Upper lobe of left lung (tissue), 6 donors: ENCODE results near the gene SPZ1. TPM values are rescaled to one million over a fixed set of nuclear protein-coding genes. Genes with fewer than 3 reads are reported as not detected.
"Not testable (repeated sequence)": the region's sequence is repeated elsewhere in the genome, so short reads cannot be mapped to it uniquely, and the experiment has no call there.

ENCODE experiments used
- ATAC-seq, 2 donors: fragments of 200-7000 bp; cut with Tn5 transposase; one replicate each; pipeline ENCODE4 v1.9.1; 2022; ENCODE audit warnings: mild to moderate bottlenecking in 2 of 2, moderate library complexity in 2 of 2; ENCODE audit not compliant: low FRiP score in 2 of 2
- DNase-seq, 2 donors: peaks; one replicate each; pipeline ENCODE4 v3.0.0-alpha.2; 2019 to 2020
- H3K27ac ChIP-seq, 4 donors: fragments of 200-600 bp; sonication (generic); one replicate each; pipeline ENCODE4 v1.5.1; 2016 to 2019
- H3K27me3 ChIP-seq, 4 donors: fragments of 200-600 bp; sonication (generic); one replicate each; pipeline ENCODE4 v1.5.1; 2017 to 2019
- H3K36me3 ChIP-seq, 4 donors: fragments of 200-600 bp; sonication (generic); one replicate each; pipeline ENCODE4 v1.5.1; 2016 to 2019
- H3K4me1 ChIP-seq, 4 donors: fragments of 200-600 bp; sonication (generic); one replicate each; pipeline ENCODE4 v1.5.1; 2018 to 2019
- H3K4me3 ChIP-seq, 4 donors: fragments of 200-600 bp; sonication (generic); one replicate each; pipeline ENCODE4 v1.5.1; 2017 to 2019; ENCODE audit warnings: mild to moderate bottlenecking in 2 of 4, moderate library complexity in 1 of 4
- H3K9me3 ChIP-seq, 4 donors: fragments of 200-600 bp; sonication (generic); one replicate each; pipeline ENCODE4 v1.5.1; 2018 to 2019
- EP300 ChIP-seq, 4 donors: sonication (generic); formaldehyde crosslinking; IDR thresholded peaks; one replicate each; pipeline ENCODE4 v1.5.1; 2017; ENCODE audit warnings: antibody characterized with exemption in 4 of 4, control low read depth in 2 of 4
- POLR2A ChIP-seq, 4 donors: fragments of 450-650 bp; IDR thresholded peaks; one replicate each; pipeline ENCODE4 v1.5.1; 2016 to 2017; ENCODE audit warnings: antibody characterized with exemption in 4 of 4, mild to moderate bottlenecking in 2 of 4
- POLR2AphosphoS5 ChIP-seq, 2 donors: sonication (generic); formaldehyde crosslinking; IDR thresholded peaks; one replicate each; pipeline ENCODE4 v1.5.1; 2017; ENCODE audit warnings: antibody characterized with exemption in 2 of 2
- WGBS, 2 donors: methylation state at CpG; one replicate each; pipeline ENCODE4 v1.1.5; 2017 to 2018; 5-methylcytosine and 5-hydroxymethylcytosine counted together
- total RNA-seq, 6 donors: library from RNA; depleted of rRNA in 4 of 6; stranded (reverse); fragments of >200 nt in 4 of 6; gene quantifications; one replicate each; pipeline versions ENCODE4 v1.1.0 to v1.2.1, GENCODE V29; 2016 to 2021
- TF ChIP-seq, protein P1 (sequence below), 6 experiments: fragments of 450-650 bp in 4 of 6; fragments of 200-600 bp in 2 of 6; sonication (generic) in 2 of 6; IDR thresholded peaks; one replicate each; pipeline ENCODE4 v1.5.1; 2016 to 2019; ENCODE audit warnings: antibody characterized with exemption in 6 of 6
- donor health status: DM: no; HTN: no; CAD: no; lungs with moderate emphysema.
- donor health status: DM: no; HTN: yes; CAD: no; lungs with severe emphysema.

Gene SPZ1, protein sequence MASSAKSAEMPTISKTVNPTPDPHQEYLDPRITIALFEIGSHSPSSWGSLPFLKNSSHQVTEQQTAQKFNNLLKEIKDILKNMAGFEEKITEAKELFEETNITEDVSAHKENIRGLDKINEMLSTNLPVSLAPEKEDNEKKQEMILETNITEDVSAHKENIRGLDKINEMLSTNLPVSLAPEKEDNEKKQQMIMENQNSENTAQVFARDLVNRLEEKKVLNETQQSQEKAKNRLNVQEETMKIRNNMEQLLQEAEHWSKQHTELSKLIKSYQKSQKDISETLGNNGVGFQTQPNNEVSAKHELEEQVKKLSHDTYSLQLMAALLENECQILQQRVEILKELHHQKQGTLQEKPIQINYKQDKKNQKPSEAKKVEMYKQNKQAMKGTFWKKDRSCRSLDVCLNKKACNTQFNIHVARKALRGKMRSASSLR
- not detected for total RNA-seq

GRCh38 chr5:80319702-80320101, at the start of gene SPZ1:
Gene SPZ1 (plus strand): TSS chr5:80320002. CDS start chr5:80320216, 214 bp downstream.
- DNase-seq = no peak
- H3K27me3 ChIP-seq = no peaks in the 10 kb centered on the region
- TF ChIP-seq POLR2AphosphoS5 (IDR thresholded peaks at IDR 0.05) (no peak), POLR2A (IDR thresholded peaks at IDR 0.05) (no peak), EP300 (IDR thresholded peaks at IDR 0.05) (no peak)
- TF ChIP-seq, protein P1, sequence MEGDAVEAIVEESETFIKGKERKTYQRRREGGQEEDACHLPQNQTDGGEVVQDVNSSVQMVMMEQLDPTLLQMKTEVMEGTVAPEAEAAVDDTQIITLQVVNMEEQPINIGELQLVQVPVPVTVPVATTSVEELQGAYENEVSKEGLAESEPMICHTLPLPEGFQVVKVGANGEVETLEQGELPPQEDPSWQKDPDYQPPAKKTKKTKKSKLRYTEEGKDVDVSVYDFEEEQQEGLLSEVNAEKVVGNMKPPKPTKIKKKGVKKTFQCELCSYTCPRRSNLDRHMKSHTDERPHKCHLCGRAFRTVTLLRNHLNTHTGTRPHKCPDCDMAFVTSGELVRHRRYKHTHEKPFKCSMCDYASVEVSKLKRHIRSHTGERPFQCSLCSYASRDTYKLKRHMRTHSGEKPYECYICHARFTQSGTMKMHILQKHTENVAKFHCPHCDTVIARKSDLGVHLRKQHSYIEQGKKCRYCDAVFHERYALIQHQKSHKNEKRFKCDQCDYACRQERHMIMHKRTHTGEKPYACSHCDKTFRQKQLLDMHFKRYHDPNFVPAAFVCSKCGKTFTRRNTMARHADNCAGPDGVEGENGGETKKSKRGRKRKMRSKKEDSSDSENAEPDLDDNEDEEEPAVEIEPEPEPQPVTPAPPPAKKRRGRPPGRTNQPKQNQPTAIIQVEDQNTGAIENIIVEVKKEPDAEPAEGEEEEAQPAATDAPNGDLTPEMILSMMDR (IDR thresholded peaks at IDR 0.05) = no peak
- H3K4me3 ChIP-seq = no peak within 1 kb of the TSS
- no peaks in the 10 kb centered on the region for H3K36me3 ChIP-seq
- ATAC-seq = no peak
- 93 to 95% methylated on average over 2 of the region's 2 CpGs for WGBS, 2 donors
- no peaks in the 10 kb centered on the region for H3K9me3 ChIP-seq
- no peaks in the 10 kb centered on the region for H3K4me1 ChIP-seq
- no peak within 1 kb of the TSS for H3K27ac ChIP-seq

DNA sequence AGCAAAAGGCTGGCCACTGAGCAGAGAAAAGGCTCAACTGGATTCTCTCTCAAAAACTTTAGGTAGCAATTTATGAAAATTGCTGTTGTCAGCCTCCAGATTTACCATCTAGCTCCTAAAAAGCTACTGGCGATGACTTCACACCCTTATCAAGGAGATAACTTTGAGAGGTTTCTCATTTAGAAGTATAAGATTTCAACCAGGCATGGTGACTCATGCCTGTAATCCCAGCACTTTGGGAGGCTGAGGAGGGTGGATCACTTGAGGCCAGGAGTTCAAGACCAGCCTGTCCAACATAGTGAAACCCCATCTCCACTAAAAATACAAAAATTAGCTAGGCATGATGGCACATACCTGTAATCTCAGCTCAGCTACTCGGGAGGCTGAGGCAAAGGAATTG, 49.3 kb upstream of the SPZ1 start:
- 93 to 96% methylated on average over 2 of the region's 2 CpGs for WGBS, 2 donors
- not testable (repeated sequence) for DNase-seq, ATAC-seq, H3K27me3 ChIP-seq, H3K36me3 ChIP-seq, H3K4me1 ChIP-seq, H3K27ac ChIP-seq, H3K9me3 ChIP-seq, H3K4me3 ChIP-seq

DNA sequence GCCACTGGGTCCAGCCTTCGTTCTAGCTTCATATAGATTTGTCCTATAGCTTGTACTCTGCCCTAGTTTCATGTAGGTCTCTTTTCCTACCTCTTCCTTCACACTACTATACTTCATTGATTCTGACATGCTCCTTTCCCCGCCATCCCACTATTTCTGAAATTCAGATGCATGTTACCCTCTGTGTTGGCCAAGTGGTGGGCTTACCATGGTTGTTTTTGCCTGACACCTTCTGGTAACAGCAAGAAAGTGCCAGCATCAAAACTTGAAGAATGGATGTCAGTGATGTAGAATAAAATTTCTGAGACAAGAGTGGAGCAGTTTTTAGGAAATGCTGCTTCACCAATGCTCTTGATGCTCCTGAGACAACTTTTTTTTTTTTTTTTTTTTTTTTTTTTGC, 44.5 kb upstream of the SPZ1 start:
- Histone ChIP-seq H3K36me3 (no peaks in the 10 kb centered on the region), H3K27ac (no peak overlapping the region), H3K4me1 (no peaks in the 10 kb centered on the region), H3K9me3 (no peaks in the 10 kb centered on the region), H3K27me3 (no peaks in the 10 kb centered on the region), H3K4me3 (no peak overlapping the region)
- TF ChIP-seq, protein P1 (IDR thresholded peaks at IDR 0.05) = peak in 3 of 6 experiments; percentile 17 to 30 (median 20)
- no peak for TF ChIP-seq POLR2A (IDR thresholded peaks at IDR 0.05)
- 78 to 84% methylated on average over 2 of the region's 2 CpGs for WGBS, 2 donors
- no peak for ATAC-seq
- no peak for DNase-seq

DNA sequence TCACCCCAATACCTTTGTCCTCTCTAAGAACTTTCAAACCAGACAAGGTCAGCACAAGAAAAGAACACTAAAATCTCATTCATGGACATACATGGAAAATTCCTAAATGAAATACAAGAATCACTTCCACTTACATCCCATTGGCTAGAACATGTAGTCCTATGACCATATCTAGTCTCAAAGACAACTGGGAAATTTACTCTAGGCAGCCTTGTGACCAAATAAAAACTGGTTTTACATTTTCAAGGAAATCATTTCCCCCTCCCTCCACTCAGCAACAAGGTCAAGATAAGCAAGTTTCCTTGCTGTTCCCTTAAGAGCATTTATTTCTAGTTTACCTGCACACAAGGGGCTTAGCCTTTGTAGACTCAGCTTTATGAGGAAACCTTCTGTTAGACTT, 43.6 kb upstream of the SPZ1 start:
- TF ChIP-seq POLR2A (IDR thresholded peaks at IDR 0.05) (no peak), EP300 (IDR thresholded peaks at IDR 0.05) (no peak), POLR2AphosphoS5 (IDR thresholded peaks at IDR 0.05) (no peak)
- TF ChIP-seq, protein P1 (IDR thresholded peaks at IDR 0.05) = no peak
- no peak overlapping the region for H3K27ac ChIP-seq
- ATAC-seq = no peak
- H3K4me1 ChIP-seq = no peaks in the 10 kb centered on the region
- H3K4me3 ChIP-seq = no peak overlapping the region
- H3K27me3 ChIP-seq = no peaks in the 10 kb centered on the region
- DNase-seq = no peak
- H3K36me3 ChIP-seq = no peaks in the 10 kb centered on the region
- no peaks in the 10 kb centered on the region for H3K9me3 ChIP-seq

DNA sequence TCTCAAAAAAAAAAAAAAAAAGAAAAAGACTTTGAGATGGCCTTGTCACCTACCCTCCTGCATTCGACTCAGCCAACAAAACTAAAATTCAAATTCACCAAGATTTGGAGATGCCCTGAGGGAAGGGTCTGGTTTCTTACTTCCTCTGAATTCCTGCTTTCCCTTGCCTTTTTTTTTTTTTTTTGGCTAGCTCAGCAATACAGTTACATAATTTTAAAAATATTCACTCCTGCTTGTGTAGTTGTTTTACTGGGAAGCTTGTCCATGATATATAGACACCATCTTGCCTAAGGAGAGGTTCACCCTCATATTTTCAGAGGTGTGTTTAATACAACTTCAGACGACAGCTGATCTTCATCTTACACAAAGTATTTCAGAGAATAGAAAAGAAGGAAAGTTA, 42.6 kb upstream of the SPZ1 start:
- DNase-seq = no peak
- 61 to 73% methylated on average over 2 of the region's 2 CpGs for WGBS, 2 donors
- H3K9me3 ChIP-seq = no peaks in the 10 kb centered on the region

More for the DNA sequence above, 42.6 kb upstream of the SPZ1 start:
- no peaks in the 10 kb centered on the region for H3K4me1 ChIP-seq
- H3K4me3 ChIP-seq = no peak overlapping the region
- H3K27ac ChIP-seq = no peak overlapping the region
- no peak for ATAC-seq
- H3K27me3 ChIP-seq = no peaks in the 10 kb centered on the region
- no peaks in the 10 kb centered on the region for H3K36me3 ChIP-seq
- TF ChIP-seq EP300 (IDR thresholded peaks at IDR 0.05) (no peak), POLR2AphosphoS5 (IDR thresholded peaks at IDR 0.05) (no peak), POLR2A (IDR thresholded peaks at IDR 0.05) (no peak)
- TF ChIP-seq, protein P1 (IDR thresholded peaks at IDR 0.05) = no peak
